Measurements from ENCODE around the gene CYB5R4.
"Not testable (repeated sequence)": the region's sequence is repeated elsewhere in the genome, so short reads cannot be mapped to it uniquely, and the experiment has no call there.

CYB5R4 gene

GRCh38 chr6:83867527-83868161 lies 8.2 kb downstream of the CYB5R4 start:
- no peak for DNase-seq

- no peak for DNase-seq
These were observed 9.2 kb downstream of the CYB5R4 start for GRCh38 chr6:83868639-83869038.

- no peak for DNase-seq
These were observed 11.2 kb downstream of the CYB5R4 start for GRCh38 chr6:83870649-83871048.

GRCh38 chr6:83872386-83873118 lies 13.1 kb downstream of the CYB5R4 start:
- no peak for DNase-seq

GRCh38 chr6:83873869-83874268 lies 14.4 kb downstream of the CYB5R4 start:
- DNase-seq: no peak

- DNase-seq: no peak
These were observed 16.4 kb downstream of the CYB5R4 start for GRCh38 chr6:83875843-83876242.

- no peak for DNase-seq
These were observed 19.6 kb downstream of the CYB5R4 start for GRCh38 chr6:83878902-83879644.

- DNase-seq: no peak
These were observed 20.3 kb downstream of the CYB5R4 start for GRCh38 chr6:83879746-83880145.

GRCh38 chr6:83883240-83883639 lies 23.8 kb downstream of the CYB5R4 start:
- DNase-seq: no peak

GRCh38 chr6:83884523-83884922 lies 25.0 kb downstream of the CYB5R4 start:
- peak; percentile 29 for DNase-seq

GRCh38 chr6:83885984-83886383 lies 26.5 kb downstream of the CYB5R4 start:
- no peak for DNase-seq

- no peak for DNase-seq
These were observed 30.1 kb downstream of the CYB5R4 start for GRCh38 chr6:83889621-83890020.

GRCh38 chr6:83890520-83890919 lies 31.0 kb downstream of the CYB5R4 start:
- no peak for DNase-seq

- DNase-seq: no peak
These were observed 32.1 kb downstream of the CYB5R4 start for GRCh38 chr6:83891586-83891985.

- DNase-seq: peak; percentile 33
These were observed 33.5 kb downstream of the CYB5R4 start for GRCh38 chr6:83893024-83893423.

- not testable (repeated sequence) for DNase-seq
These were observed 37.6 kb downstream of the CYB5R4 start for GRCh38 chr6:83897094-83897493.

- no peak for DNase-seq
These were observed 42.1 kb downstream of the CYB5R4 start for GRCh38 chr6:83901624-83902023.

GRCh38 chr6:83904395-83904794 lies 44.9 kb downstream of the CYB5R4 start:
- DNase-seq: no peak

GRCh38 chr6:83905648-83906047 lies 46.2 kb downstream of the CYB5R4 start:
- DNase-seq: no peak

GRCh38 chr6:83907623-83908390 lies 48.3 kb downstream of the CYB5R4 start:
- DNase-seq: not testable (repeated sequence)

GRCh38 chr6:83908813-83909212 lies 49.3 kb downstream of the CYB5R4 start:
- no peak for DNase-seq

- no peak for DNase-seq
These were observed 51.8 kb downstream of the CYB5R4 start for GRCh38 chr6:83911278-83911677.

GRCh38 chr6:83914953-83915352 lies 55.5 kb downstream of the CYB5R4 start:
- DNase-seq: no peak
